ENCODE data around the gene IL2RA.
"Not testable (repeated sequence)": the region's sequence is repeated elsewhere in the genome, so short reads cannot be mapped to it uniquely, and the experiment has no call there.

Gene IL2RA

GRCh38 chr10:6008497-6009142, 53.5 kb downstream of the IL2RA start:
- no peak for TF ChIP-seq CTCF (IDR thresholded peaks at IDR 0.05; ENCODE audit: borderline replicate concordance, insufficient read depth, low read depth, low read length)
- H3K4me3 ChIP-seq (ENCODE audit: low read depth, low read length) = no peak overlapping the region

- TF ChIP-seq CTCF (IDR thresholded peaks at IDR 0.05; ENCODE audit: borderline replicate concordance, insufficient read depth, low read depth, low read length) = no peak
- H3K4me3 ChIP-seq (ENCODE audit: low read depth, low read length) = no peak overlapping the region
Measured at GRCh38 chr10:6006991-6007390, 55.2 kb downstream of the IL2RA start.

GRCh38 chr10:6006546-6006945, 55.6 kb downstream of the IL2RA start:
- TF ChIP-seq CTCF (IDR thresholded peaks at IDR 0.05; ENCODE audit: borderline replicate concordance, insufficient read depth, low read depth, low read length) = no peak
- H3K4me3 ChIP-seq (ENCODE audit: low read depth, low read length) = no peak overlapping the region

GRCh38 chr10:6005856-6006395, 56.2 kb downstream of the IL2RA start:
- no peak overlapping the region for H3K4me3 ChIP-seq (ENCODE audit: low read depth, low read length)
- no peak for TF ChIP-seq CTCF (IDR thresholded peaks at IDR 0.05; ENCODE audit: borderline replicate concordance, insufficient read depth, low read depth, low read length)

- not testable (repeated sequence) for H3K4me3 ChIP-seq (ENCODE audit: low read depth, low read length)
Measured at GRCh38 chr10:6005161-6005804, 56.9 kb downstream of the IL2RA start.

- no peak for TF ChIP-seq CTCF (IDR thresholded peaks at IDR 0.05; ENCODE audit: borderline replicate concordance, insufficient read depth, low read depth, low read length)
- H3K4me3 ChIP-seq (ENCODE audit: low read depth, low read length) = no peak overlapping the region
Measured at GRCh38 chr10:6002809-6003510, 59.2 kb downstream of the IL2RA start.

GRCh38 chr10:5999440-6000165, 62.6 kb downstream of the IL2RA start:
- no peak overlapping the region for H3K4me3 ChIP-seq (ENCODE audit: low read depth, low read length)
- TF ChIP-seq CTCF (IDR thresholded peaks at IDR 0.05; ENCODE audit: borderline replicate concordance, insufficient read depth, low read depth, low read length) = no peak

All from GM12875 (cell line).